Activated B cell treated with CpG ODN at 0.5 μM for 24 hours (primary cell): ENCODE data around the gene MPRIP. TPM values are rescaled to one million over a fixed set of nuclear protein-coding genes. Genes with fewer than 3 reads are reported as not detected.
A peak's percentile ranks its signal among the peaks of the same experiment; 100 is the strongest.

Experiments used
- ATAC-seq: fragments of 200-7000 bp; cut with Tn5 transposase; one replicate; pipeline ENCODE4 v1.10.0; 2021; ENCODE audit warnings: low read depth, mild to moderate bottlenecking, moderate library complexity
- CTCF ChIA-PET: fragments of 350-600 bp; sonication (Branson Sonifier 250); formaldehyde crosslinking; loops from one replicate; lab custom pipeline; 2021; ENCODE audit warnings: antibody characterized with exemption; lab: Charles Lee
- POLR2A ChIA-PET: fragments of 350-600 bp; sonication (Branson Sonifier 250); formaldehyde crosslinking; loops from one replicate; lab custom pipeline; 2021; ENCODE audit warnings: antibody characterized with exemption; lab: Charles Lee
- DNase-seq: peaks from one replicate; pipeline ENCODE4 v3.0.0; 2022
- H3K27ac Mint-ChIP-seq: one replicate; pipeline ENCODE4 v1.8.0; 2020; ENCODE audit warnings: mixed read lengths
- H3K27me3 Mint-ChIP-seq: one replicate; pipeline ENCODE4 v1.8.0; 2021; ENCODE audit warnings: mixed read lengths
- H3K36me3 Mint-ChIP-seq: one replicate; pipeline ENCODE4 v1.8.0; 2021; ENCODE audit warnings: low read depth, mixed read lengths
- H3K4me1 Mint-ChIP-seq: one replicate; pipeline ENCODE4 v1.8.0; 2021; ENCODE audit warnings: mixed read lengths
- H3K4me3 Mint-ChIP-seq: one replicate; pipeline ENCODE4 v1.8.0; 2020; ENCODE audit warnings: mild to moderate bottlenecking, mixed read lengths
- H3K9me3 Mint-ChIP-seq: one replicate; pipeline ENCODE4 v1.8.0; 2020; ENCODE audit warnings: mixed read lengths
- intact Hi-C: fragments of 100-400 bp; cut with micrococcal nuclease; formaldehyde crosslinking; loops from one replicate; pipeline ENCODE4 v1.15.1; 2024
- total RNA-seq: library from RNA; stranded (reverse); gene quantifications from 2 replicates; pipeline ENCODE4 v1.2.3, GENCODE V29; 2022
- TF ChIP-seq, protein P1 (sequence below): fragments of 200-600 bp; IDR thresholded peaks from one replicate; pipeline ENCODE4 v1.8.0; 2022; ENCODE audit warnings: antibody characterized with exemption, mild to moderate bottlenecking

MPRIP gene
- total RNA-seq, 1 donor from 2014 or later = 231 TPM

DNA sequence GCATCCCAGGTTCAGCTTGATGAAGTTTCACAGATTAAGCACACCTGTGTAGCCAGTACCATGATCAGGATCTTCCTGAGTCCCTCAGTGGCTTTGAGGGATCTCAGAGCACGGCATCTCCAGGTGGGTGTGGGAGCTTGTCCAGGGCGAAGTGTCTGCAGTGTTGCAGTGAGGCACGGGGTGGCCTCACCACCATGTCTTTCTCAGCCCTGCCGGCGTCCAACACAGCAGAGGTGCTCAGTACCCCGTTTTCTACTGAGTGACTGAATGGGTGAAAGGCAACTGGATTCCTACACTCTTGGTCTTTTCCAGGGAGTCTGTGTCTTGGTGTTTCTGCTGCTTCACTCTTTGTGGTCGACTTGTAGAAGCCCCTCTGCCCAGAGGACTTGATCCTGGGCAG is 63.7 kb downstream of the MPRIP start:
- ChIA-PET POLR2A (no interaction called here), CTCF (no interaction called here)
- Mint-ChIP-seq H3K27me3 (no peaks in the 10 kb centered on the region), H3K9me3 (no peaks in the 10 kb centered on the region), H3K4me1 (peaks cover 60% of the 10 kb centered on the region), H3K27ac (peak overlapping the region; percentile 37), H3K36me3 (peaks cover 35% of the 10 kb centered on the region), H3K4me3 (no peak overlapping the region)
- TF ChIP-seq, protein P1, sequence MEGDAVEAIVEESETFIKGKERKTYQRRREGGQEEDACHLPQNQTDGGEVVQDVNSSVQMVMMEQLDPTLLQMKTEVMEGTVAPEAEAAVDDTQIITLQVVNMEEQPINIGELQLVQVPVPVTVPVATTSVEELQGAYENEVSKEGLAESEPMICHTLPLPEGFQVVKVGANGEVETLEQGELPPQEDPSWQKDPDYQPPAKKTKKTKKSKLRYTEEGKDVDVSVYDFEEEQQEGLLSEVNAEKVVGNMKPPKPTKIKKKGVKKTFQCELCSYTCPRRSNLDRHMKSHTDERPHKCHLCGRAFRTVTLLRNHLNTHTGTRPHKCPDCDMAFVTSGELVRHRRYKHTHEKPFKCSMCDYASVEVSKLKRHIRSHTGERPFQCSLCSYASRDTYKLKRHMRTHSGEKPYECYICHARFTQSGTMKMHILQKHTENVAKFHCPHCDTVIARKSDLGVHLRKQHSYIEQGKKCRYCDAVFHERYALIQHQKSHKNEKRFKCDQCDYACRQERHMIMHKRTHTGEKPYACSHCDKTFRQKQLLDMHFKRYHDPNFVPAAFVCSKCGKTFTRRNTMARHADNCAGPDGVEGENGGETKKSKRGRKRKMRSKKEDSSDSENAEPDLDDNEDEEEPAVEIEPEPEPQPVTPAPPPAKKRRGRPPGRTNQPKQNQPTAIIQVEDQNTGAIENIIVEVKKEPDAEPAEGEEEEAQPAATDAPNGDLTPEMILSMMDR = no peak
- intact Hi-C loops = no loop called here
- DNase-seq = no peak
- ATAC-seq = no peak

DNA sequence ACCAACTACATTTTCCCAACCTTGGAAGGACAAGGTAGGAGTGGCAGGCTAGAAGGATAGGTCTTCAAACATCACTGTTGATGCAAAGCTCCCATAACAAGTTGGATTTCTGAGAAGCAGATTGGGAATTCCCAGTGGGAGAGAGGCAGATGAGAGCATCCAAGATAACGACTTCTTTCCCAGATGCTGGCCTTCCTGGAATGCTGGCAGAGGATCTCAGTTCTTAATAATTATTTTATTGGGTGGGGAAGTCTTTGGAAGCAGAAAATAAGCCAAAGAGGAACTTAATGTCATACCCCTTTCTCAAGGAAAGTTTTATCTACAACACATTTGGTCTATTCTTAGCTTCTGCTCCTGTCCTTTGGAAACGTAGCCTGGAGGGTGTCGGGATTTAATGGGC is 64.5 kb downstream of the MPRIP start:
- Mint-ChIP-seq H3K27me3 (no peaks in the 10 kb centered on the region), H3K4me3 (no peak overlapping the region), H3K9me3 (no peaks in the 10 kb centered on the region), H3K36me3 (peaks cover 33% of the 10 kb centered on the region), H3K4me1 (peaks cover 67% of the 10 kb centered on the region), H3K27ac (peak overlapping the region; percentile 37)
- intact Hi-C loops = no loop called here
- ATAC-seq = no peak
- ChIA-PET POLR2A (no interaction called here), CTCF (no interaction called here)
- TF ChIP-seq, protein P1 = no peak
- DNase-seq = no peak

DNA sequence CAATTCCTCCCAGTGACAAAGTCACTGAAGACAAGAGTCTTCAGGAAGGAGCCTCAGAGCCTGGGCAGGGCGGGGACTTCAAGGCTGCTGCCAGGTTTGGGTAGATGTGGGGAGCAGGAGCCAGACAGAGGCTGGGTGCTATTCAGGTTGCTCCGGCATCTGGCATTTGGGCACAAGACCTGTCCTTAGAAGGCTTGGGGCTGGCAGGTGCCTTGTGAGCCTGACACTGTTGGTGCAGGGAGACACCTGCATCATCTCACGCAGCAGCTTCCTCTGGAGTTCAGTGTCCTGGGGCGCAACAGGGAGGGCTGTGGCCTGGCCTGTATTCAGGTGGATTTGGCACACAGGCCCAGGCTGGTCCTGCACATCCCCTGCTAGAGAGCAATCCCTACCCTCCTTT is 65.0 kb downstream of the MPRIP start:
- DNase-seq (no peak), ATAC-seq (no peak)
- ChIA-PET POLR2A (no interaction called here), CTCF (no interaction called here)
- Mint-ChIP-seq H3K36me3 (peaks cover 33% of the 10 kb centered on the region), H3K27ac (peak overlapping the region; percentile 37), H3K4me1 (peaks cover 72% of the 10 kb centered on the region), H3K27me3 (no peaks in the 10 kb centered on the region), H3K9me3 (no peaks in the 10 kb centered on the region), H3K4me3 (no peak overlapping the region)
- intact Hi-C loops = no loop called here
- TF ChIP-seq, protein P1 = no peak

DNA sequence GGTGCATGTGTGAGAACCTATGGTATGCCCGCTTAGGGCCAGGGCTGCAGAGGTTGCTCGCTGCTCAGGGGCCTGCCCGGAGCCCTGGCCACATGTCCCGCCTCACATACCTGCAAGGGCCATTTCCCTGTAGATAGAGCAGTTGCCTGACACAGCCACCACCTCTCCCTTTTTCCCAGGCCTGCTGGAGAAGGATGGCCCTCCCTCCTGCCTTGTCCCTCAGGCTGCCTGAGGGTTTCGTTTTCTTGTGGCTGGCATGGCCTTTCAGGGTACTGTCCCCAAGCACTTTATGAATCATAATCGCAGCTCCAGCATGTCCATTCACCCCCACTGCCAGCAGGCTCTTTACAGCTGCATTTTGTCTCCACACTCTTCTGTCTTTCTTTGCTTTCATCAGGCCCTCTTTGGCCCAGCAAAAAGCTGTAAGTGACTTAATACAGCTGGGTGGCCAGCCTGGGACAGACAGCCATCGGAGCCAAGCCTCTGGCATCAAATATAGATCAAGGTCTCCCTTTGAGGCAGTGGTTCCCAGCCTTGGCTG is 65.7 kb downstream of the MPRIP start:
- ChIA-PET CTCF (interaction anchor here (0.9 to 1.4 kb wide), 2 partner anchors 33 to 63 kb away, joined by 3 read pairs; no protein-coding TSS in a partner anchor), POLR2A (interaction anchor here (0.5 kb wide), 1 partner anchor 22 kb away, joined by 4 read pairs; no protein-coding TSS in a partner anchor)
- Mint-ChIP-seq H3K4me1 (peaks cover 78% of the 10 kb centered on the region), H3K4me3 (no peak overlapping the region), H3K36me3 (peaks cover 31% of the 10 kb centered on the region), H3K9me3 (no peaks in the 10 kb centered on the region), H3K27ac (peak overlapping the region; percentile 59), H3K27me3 (no peaks in the 10 kb centered on the region)
- TF ChIP-seq, protein P1 = no peak
- intact Hi-C loops = no loop called here
- no peak for ATAC-seq
- no peak for DNase-seq

DNA sequence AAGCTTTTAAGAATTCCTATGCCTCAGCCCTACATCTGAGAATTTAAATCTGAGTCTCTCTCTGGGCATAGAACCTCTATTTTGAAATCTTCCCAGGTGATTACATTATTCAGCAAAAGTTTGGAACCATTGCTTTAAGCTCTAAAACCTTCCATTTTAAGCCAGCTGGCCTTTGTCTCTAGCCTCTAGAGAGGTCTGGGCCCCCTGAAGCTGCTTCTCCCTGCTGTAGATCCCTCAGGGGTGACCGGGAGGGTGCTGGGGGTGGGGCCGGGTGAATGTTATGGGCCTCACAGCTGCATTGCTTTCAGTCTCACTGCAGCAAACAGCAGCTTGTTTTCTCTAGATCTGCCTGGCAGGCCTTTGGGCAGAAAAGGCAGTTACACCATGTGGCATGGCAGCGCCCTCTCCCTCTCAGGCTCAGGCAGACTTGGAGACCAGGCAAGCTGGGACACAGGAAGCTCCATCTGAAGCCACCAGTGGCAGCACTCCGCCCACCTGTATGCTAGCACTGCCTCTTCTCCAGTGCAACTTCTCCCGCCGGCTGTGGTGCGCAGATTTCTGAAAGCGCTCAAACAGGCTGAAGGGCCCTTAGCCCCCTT is 66.3 kb downstream of the MPRIP start:
- Mint-ChIP-seq H3K9me3 (no peaks in the 10 kb centered on the region), H3K27ac (peak overlapping the region; percentile 59), H3K4me1 (peaks cover 83% of the 10 kb centered on the region), H3K36me3 (peaks cover 29% of the 10 kb centered on the region), H3K4me3 (no peak overlapping the region), H3K27me3 (no peaks in the 10 kb centered on the region)
- intact Hi-C loops = no loop called here
- TF ChIP-seq, protein P1 = no peak
- DNase-seq (no peak), ATAC-seq (peak; percentile 35)
- ChIA-PET POLR2A (interaction anchor here (0.5 kb wide), 1 partner anchor 21 kb away, joined by 4 read pairs; no protein-coding TSS in a partner anchor), CTCF (interaction anchor here (0.9 to 1.6 kb wide), 3 partner anchors 33 to 64 kb away, joined by 3 to 4 read pairs (median 3); no protein-coding TSS in a partner anchor)
